SHP77 treated with DMSO at 0.1 percent for 48 hours (cell line): ENCODE data around the gene LMAN2.

ENCODE experiments used
- DNase-seq: peaks from one replicate; lab custom pipeline; 2025; lab: John Stamatoyannopoulos, UW

The LMAN2 gene, protein sequence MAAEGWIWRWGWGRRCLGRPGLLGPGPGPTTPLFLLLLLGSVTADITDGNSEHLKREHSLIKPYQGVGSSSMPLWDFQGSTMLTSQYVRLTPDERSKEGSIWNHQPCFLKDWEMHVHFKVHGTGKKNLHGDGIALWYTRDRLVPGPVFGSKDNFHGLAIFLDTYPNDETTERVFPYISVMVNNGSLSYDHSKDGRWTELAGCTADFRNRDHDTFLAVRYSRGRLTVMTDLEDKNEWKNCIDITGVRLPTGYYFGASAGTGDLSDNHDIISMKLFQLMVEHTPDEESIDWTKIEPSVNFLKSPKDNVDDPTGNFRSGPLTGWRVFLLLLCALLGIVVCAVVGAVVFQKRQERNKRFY

DNA sequence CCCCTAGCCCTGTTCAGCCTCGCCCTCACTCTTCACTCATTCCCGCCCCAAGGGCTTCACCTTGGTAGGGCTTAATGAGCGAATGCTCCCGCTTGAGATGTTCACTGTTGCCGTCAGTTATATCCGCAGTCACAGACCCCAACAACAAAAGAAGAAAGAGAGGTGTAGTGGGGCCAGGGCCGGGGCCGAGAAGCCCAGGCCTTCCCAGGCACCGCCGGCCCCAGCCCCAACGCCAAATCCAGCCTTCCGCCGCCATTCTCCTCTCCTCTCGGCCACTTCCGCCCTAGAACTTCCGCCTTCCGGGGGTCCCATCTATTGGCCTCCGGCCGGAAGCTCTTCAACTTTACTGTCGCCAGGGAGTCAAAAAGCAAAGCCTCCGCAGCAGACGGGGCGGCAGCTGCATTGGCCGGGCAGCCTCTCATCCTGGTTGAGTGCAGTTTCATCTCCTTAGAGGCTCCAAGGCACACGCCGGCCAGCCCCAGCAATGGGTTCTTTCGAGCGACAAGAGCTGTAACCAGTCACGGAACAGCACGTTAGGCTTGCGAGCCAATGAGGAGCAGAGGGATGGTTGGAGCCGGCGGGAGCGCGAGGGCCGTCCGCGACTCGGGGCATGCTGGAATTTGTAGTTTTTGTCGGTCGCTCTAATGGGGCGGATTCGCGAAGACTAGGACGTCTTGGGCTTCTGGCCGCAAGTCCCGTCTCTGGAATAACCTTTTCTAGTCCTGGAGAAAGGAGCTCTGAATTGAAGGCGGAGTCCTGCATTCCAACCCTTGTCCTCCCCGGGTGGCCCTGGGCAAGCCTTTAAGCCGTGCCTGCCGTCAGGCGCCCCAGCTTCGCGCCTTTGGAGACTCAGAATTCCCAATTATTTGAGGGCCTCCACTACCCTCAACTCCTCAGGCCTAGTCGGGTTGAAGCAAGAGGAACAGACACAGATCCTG lies at the start of gene LMAN2:
LMAN2 (minus strand) TSS at position 277 of the 938 bp plus-strand sequence; CDS start at position 256, 21 bp downstream.
- DNase-seq: peak; percentile 93

DNA sequence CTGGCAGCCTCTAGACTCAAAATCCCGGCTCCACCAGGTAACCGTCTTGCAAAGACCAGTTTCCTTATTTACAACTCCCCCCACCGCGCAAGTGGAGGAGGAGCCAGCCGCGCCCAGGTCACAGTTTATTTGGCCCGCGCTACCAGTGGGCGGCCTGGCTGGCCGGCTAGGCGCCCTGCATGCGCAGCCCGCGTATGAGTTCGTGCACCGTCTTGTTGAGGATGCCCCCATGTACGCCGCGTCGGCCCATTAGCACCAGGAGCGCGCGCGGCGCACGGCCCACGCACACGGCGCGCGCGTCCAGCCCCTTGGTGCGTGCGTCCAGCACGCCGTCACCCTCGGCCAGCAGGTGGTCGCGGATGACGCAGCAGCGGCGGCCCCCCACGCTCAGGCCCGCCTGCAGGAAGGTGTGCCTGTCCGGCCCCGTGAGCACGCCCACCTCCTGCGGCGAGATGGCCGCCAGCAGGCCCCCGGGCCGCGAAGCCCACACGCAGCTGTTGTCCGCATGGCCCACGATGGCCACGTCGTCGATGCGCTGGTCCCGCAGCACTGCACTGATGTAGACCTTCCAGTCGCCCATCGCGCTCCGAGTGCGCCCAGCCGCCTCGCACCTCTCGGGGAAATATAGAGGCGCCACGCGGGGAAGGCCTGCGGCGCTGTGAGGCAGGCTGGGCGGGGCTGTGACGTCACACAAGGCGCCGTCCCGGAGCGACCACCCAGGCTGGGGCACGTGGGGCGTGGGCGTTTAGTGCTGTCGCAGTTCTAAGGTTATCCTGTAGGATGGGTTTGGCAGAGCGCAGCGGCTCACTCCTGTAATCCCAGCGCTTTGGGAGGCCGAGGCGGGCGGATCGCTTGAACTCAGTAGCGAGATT lies 48.8 kb upstream of the LMAN2 start, which contains the start of gene PFN3:
PFN3 (minus strand) TSS at position 665 of the 872 bp plus-strand sequence; CDS start at position 580, 85 bp downstream.
- DNase-seq: no peak

DNA sequence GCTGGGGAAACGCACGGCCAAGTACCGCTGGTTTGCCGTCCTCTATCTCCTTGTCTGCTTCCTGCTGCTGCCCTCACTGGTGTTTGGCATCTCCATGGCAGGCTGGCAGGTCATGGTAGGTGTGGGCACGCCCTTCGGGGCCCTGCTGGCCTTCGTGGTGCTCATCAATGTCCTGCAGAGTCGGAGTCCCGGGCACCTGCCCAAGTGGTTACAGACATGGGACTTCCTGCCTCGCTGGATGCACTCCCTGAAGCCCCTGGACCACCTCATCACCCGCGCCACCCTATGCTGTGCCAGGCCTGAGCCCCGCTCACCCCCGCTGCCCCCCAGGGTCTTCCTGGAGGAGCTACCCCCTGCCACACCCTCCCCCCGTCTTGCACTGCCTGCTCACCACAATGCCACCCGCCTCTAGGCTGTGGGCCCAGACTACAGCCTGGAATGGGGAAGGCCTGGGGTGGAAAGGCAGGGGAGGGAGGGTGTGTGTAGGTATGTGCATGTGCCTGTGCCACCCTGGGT lies 46.5 kb upstream of the LMAN2 start:
- no peak for DNase-seq

DNA sequence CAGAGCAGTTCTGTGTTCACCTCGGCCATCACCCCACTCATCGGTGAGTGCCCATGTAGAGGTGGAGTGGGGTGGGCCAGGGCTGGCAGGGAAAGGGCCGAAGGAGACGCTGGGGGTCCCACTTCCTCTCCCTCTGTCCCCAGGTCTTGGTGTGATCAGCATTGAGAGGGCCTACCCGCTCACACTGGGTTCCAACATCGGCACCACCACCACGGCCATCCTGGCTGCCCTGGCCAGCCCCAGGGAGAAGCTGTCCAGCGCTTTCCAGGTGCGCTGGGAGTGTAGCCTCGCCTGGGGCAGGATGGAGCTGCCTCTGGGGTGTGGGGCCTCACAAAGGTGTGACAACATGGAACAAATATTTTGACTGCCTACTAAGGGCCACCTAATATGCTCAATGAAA lies 45.3 kb upstream of the LMAN2 start:
- DNase-seq: no peak

DNA sequence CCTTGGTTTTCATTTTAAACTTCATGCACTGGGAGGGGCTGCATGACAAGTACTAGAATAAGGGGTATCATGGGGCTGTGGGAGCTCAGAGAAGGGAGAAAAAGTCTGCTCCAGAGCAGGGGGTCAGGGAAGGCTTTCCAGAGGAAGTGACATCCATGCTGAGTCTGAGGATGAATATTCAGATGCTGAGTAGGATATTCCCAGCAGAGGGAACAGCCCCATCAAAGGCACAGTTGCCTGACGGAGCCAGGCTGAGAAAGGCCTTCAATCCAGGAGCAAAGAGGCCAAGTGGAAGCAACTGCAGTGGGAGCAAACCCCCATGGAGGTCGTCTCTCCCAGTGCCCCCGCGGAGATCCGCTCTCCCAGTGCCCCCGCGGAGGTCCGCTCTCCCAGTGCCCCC lies 44.6 kb upstream of the LMAN2 start:
- DNase-seq: no peak

DNA sequence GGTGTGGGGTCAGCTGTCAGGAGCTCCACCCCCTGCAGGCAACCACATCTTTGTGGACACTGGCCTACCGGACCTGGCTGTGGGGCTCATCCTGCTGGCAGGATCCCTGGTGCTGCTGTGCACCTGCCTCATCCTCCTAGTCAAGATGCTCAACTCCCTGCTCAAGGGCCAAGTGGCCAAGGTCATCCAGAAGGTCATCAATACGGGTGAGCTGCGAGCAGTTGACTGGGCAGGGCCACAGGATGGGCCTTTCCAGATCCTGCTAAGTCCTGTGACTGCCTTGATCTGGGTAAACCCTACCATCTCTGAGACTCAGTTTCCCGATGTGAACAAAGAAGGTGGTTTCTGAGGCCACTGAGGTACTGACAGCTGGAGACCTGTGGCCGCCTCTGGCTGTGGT lies 42.5 kb upstream of the LMAN2 start:
- DNase-seq: no peak

DNA sequence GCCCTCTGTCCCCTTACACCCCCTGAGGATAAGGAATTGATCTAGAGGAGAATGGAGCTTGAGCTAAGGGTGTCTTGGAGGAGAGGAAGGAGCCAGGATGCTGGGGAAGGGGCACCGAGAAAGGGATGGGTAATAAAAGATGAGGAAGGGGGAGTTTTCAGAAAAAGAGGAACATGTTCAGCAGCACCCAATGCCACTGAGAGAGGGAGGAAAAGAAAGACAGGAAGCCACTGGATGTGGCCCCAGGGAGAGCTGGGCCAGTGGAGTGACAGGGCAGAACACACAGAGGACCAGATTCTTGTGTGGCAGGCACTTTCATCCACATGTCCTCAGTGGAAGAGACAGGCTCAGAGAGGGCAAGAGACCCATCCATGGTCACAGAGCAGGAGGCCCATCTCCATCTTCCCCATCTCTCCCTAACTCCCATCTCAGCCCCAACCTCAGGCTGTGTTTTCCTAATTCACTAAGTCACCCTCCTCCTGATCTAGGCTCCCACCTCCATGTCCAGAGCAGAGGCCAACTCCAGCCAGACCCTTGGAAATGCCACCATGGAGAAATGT lies 41.8 kb upstream of the LMAN2 start:
- DNase-seq: no peak

DNA sequence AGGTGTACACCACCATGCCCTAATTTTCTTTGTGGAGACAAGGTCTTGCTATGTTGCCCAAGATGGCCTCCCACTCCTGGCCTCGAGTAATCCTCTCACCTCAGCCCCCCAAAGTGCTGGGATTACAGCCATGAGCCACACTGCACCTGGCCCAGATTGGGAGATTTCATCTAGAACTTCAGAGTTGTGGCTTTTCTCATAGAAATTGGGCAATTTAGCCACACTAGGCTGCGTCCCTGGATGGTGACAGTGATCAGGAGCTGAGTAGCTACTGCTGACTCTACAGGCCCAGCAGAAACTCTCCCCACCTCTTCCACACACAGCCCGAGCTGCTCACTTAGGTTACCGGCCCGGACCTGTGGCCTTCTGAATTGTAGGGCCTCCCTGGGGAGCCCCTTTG lies 41.3 kb upstream of the LMAN2 start:
- no peak for DNase-seq

DNA sequence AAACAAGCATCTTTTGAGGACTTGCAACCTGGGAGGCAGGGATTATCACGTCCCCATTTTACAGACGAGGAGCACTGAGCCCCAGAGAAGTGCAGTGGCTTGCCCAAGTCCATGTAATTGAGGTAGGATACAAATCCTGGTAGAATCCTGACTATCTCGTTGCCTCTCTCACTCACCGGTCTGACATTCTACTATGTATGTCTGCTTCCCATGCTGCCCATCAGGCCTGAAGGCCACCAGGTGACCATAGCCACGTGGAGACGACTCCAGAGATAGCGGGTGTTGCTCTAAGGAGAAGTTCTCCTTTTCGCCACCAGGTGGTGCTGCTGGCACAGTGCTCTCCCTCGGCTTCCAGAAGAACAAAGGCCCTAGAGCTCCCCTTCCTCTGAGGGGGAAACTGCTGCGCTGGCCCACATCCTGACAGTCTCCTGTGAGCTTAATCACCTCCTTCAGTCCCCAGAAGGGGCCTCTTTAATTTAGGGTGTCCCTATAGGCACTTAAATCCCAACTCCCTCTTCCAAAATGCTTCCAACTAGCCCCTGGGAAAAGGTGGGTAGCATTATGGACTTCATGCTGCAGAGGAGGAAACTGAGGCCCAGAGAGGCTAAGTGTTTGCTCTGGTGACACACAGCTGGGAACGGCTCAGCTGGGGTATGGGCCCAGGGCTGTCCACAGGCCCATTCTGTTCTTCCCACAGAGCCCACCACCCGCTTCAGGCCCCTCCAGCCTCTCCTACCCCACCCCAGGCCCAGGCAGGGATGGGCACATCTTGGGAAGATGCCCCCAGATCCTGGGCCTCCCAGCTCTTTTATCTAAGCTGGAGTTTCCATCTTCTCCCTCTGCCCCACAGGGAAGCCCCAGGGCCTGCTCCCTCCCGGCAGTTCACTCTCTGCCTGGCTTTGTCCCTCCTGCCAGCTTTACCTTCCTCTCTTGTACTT lies 39.2 kb upstream of the LMAN2 start:
- DNase-seq: peak; percentile 63

DNA sequence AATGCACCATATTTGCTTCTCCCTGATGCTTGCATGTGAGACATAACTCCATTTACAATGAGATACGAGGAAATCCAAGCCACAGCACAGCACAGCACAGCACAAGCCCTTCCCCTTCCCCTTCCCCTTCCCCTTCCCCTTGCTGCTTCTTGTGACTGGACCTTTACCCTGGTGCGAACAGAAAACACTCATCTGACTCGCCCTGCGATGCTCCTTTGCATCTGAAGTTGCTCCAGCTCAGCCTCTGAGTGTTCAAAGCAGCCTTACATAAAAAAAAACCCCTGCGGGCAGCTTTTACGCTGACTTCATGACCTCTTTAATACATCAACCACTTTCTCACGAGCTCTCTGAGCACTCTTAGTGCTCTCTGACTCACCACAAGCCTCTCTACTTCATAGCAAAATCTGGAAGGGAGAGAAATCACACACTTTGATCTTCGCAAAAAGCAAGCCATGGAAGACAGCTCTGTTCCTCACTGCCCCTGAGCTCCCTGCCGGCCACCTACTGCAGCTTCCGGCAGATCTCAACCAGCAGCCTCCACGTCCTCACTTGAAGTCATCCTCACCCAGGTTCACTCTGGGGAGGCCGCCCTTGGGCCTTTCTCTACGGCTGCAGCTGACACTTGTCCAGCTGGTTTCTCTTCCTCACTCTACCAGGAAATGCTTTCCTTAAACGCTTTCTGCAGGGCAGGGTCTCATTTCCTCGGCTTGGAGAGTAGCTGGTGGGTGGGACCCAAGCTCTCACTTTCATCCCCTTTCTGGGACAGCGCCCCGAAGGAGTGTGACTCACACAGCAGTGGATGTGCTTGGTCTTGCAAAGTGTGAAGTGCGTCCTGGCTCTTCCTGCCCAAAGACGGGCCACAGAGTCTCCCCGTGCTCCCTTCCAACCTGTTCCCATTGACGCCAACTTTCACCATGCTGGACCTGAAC lies 38.0 kb upstream of the LMAN2 start:
- DNase-seq: no peak

DNA sequence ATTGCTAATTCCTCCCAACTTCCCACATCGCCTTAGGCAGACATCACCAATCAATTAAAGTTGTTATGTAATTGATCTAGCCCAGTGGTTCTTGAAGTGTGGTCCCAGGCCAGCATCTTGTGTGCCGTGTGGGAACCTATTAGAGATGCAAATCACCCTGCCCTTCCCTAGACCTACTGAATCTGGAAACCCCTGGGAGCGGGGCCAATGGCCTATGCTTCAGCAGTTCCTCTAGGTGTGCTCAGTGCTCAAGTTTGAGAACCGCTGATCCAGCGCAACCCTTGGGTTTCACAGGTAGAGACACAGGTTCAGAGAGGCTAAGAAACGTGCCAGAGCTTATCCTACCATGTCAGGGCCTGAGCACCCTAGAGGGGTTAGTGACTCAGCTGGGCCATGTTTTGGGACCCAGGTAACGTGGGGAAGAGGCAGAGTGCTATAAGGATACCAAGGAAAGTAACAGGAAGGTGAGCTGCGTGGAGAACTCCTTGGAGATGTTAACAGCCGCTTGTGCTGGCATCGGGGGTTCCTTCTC lies 37.1 kb upstream of the LMAN2 start:
- no peak for DNase-seq

DNA sequence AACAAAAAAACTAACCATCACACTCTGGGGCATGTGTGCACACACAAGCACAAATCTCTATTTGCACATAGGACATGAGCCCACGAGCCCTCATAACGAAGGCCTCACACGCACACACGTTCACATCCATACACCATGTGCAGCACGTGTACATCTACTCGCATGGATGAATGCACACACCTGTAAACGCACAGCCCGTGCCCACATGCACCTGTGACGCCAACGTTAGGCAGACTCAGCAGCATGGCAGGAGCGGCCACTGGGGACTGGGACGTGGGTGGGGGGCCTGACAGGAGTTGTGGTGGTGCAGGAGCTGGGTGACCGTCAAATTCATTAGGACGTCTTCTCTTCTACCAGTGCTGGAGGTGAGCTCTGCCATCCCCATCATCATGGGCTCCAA lies 35.9 kb upstream of the LMAN2 start:
- no peak for DNase-seq

DNA sequence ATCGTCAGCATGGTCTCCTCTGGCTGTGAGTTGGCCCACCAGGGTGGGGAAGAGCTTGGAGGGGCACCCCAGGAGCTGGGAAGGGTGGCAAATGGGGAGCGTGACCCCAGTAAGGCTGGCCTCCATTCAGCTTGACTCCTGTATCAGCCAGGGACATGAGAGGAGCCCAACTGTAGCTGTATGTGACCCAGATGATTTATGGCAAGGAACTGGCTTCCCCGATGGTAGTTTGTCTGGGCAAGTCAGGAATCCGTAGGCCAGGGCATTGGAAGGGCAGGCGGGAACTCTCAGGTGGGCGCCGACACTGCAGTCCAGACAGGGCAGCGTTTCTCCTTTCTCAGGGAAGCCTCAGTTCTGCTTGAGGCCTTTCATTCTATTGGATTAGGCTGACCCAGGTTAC lies 35.1 kb upstream of the LMAN2 start:
- DNase-seq: no peak

DNA sequence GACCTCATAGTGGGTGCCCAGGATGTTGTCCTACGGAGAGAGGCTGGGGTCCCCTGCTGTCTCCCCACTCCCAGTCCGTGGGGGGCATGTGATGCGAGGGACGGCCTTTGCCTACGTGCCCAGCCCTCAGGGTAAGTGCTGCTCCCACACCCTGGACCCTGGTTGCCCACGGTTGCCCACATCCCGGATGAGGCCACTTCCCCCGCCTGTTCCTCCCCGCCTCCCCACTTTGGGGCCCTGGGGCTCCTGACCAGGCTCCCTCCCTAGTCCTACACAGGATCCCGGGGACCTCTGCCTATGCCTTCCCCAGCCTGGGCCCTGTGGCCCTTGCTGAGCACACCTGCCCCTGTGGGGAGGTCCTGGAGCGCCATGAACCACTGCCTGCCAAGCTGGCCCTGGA lies 34.3 kb upstream of the LMAN2 start:
- no peak for DNase-seq

DNA sequence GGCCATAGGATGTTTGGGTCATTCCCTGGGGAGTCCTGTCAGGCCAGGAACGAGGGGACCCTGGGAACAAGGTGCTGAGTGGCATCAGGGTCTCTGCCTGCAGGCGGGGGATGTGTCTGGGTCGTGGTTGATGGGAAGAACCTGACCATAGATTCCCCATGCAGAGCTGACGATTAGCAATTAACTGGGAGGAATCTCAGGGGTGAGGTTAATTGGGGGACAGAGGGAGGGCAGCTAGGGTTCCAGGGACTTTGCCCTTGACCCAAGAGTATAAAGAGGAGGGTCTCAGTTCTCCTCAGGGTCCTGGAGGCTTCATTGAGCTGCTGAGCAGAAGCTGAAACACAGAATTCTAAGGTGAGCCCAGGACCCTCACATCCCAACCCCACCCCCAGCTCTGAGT lies 32.7 kb upstream of the LMAN2 start, which contains the start of gene SLC34A1:
SLC34A1 (plus strand) TSS at position 301 of the 400 bp plus-strand sequence. CDS start 1,308 bp downstream, outside the sequence.
- DNase-seq: no peak

DNA sequence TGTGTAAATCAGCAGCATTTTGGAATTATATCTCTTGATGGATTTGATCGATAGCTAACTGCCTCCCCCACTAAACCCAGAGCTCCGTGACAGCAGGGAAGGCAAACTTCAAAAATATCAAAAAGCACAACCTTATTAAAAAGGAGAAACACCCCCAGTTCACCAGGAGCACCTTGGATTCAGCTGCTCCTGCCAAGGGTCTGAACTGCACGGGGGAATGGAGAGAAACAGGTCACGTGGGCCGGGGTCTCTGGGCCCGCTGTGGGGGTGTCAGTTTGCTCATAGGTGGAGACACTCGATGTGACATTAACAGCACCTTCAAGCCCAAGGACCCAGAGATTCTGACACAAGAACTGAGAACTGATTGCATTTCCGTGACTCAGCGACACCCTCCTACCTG lies 31.7 kb upstream of the LMAN2 start:
- no peak for DNase-seq

DNA sequence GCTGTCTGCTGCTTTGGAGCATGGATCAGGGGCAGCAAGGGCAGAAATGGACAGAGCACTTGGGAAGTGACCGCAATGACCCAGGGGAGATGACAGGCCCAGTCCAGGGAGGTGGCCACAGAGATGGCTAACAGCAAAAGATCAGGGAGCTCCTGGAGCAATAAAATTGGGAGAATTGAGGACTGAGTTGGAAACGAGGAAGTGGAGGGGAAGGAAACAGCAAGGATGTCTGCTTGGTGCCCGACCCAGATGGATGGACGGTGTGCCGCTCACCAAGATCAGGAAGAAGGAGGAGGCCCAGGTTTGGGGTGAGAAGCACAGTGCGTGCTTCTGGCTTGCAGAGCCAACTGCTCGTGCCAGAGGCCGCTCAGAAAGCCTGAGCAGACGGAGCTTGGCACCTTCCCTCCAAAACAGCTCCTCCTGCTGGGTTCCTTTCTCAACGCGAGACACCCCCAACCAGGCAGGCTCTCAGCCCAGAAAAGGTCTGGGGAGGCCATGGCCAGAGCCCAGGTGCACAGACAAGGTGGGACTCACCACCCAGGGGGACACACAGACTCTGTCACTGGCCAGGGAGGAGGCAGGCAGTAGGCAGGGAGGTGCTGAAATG lies 31.1 kb upstream of the LMAN2 start:
- DNase-seq: no peak

DNA sequence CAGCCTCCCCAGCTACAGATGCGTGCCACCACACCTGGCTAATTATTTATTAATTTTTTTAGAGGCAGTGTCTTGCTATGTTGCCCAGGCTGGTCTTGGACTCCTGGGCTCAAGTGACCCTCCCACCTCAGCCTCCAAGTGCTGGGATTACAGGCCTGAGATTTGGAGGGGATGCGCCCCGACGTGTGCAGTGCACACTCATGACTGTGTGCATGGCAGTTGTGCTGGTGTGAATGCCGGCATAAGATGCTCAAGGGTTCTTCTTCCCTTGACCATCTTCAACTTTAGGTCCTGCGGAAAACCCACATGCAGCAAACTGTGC lies 29.3 kb upstream of the LMAN2 start:
- DNase-seq: no peak
